ENCODE measurements around the gene NCAM1. TPM values are rescaled to one million over a fixed set of nuclear protein-coding genes. Genes with fewer than 3 reads are reported as not detected.
"Not testable (repeated sequence)": the region's sequence is repeated elsewhere in the genome, so short reads cannot be mapped to it uniquely, and the experiment has no call there.

The NCAM1 gene
- not detected for total RNA-seq

DNA sequence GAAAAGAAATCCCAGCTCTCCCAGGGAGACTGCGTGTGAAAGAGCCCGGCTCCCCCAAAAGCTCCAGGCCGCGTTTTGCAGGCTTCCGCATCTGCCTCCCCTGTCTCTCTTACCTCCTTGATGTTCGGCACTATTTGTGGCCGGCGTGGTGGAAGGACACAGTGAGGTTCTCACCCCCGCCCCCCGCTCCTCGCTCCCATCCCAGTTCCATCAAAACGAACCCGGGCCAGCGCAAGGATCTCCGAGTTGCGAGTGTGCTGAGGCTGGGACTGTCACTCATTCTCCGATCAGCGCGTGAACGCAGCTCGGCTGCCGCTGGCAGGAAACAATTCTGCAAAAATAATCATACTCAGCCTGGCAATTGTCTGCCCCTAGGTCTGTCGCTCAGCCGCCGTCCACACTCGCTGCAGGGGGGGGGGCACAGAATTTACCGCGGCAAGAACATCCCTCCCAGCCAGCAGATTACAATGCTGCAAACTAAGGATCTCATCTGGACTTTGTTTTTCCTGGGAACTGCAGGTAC, at the start of gene NCAM1:
TSS of gene NCAM1 (plus strand) at position 275 of the 523 bp plus-strand sequence.
- Mint-ChIP-seq H3K36me3 (ENCODE audit: low read depth) (no peaks in the 10 kb centered on the region), H3K27ac (no peak within 1 kb of the TSS), H3K4me3 (peak within 1 kb of the TSS; percentile 65), H3K27me3 (ENCODE audit: low read depth) (peaks cover 59% of the 10 kb centered on the region), H3K9me3 (no peaks in the 10 kb centered on the region), H3K4me1 (ENCODE audit: low read depth) (peaks cover 12% of the 10 kb centered on the region)
- CTCF ChIA-PET = no interaction called here
- intact Hi-C loops (cut with micrococcal nuclease) = loop anchor here (10.0 kb wide), 1 partner anchor 324 kb away; no protein-coding TSS in a partner anchor
- DNase-seq = peak; percentile 21

- CTCF ChIA-PET = no interaction called here
- intact Hi-C loops (cut with micrococcal nuclease) = no loop called here
- Mint-ChIP-seq H3K9me3 (no peaks in the 10 kb centered on the region), H3K4me3 (no peak overlapping the region), H3K27ac (no peak overlapping the region), H3K36me3 (ENCODE audit: low read depth) (no peaks in the 10 kb centered on the region), H3K27me3 (ENCODE audit: low read depth) (peaks cover 4% of the 10 kb centered on the region), H3K4me1 (ENCODE audit: low read depth) (no peaks in the 10 kb centered on the region)
- no peak for DNase-seq
These were observed 38.6 kb upstream of the NCAM1 start for GRCh38 chr11:112922606-112923005.

- H3K27ac Mint-ChIP-seq; intact Hi-C loops (cut with micrococcal nuclease); H3K27me3 Mint-ChIP-seq (ENCODE audit: low read depth); CTCF ChIA-PET; H3K4me1 Mint-ChIP-seq (ENCODE audit: low read depth); DNase-seq; H3K4me3 Mint-ChIP-seq; H3K36me3 Mint-ChIP-seq (ENCODE audit: low read depth); H3K9me3 Mint-ChIP-seq: not testable (repeated sequence)
These were observed 36.4 kb upstream of the NCAM1 start for GRCh38 chr11:112924836-112925235.

DNA sequence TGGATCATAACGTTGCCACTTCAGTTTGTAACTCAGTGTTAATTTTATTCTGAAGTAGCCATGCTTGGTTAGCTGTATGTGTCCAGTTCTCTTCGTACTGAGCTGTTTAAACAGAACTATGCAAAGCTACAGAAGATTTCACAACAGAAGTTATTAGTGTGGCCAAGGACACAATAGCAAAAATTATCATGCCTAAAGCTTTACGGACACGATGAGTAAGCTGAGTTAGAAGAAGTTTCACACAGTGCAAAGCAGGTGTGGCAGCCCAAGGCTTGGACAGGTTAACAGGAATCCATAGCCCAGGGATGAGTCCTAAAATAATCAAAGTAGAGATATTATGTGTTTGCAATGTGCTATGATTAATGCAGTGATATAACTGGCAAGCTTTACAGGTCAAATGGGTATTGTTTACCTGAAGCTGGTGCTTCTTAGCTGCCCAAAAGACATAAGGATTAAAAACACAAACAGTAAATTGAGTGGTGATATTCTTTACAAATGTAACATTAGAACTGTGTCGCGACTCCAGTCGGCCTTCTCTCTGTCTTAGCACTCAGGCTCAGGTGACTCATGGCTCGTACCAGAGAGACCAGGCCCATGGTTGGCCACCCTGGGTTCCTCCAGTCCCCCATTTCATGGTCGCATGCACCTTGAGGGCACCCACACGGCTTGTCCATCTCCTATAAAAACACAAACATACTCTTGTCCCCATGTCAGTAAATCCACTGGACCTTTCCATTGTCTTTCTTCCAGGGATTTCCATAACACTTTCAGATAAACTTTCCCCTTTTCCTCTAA, 35.5 kb upstream of the NCAM1 start:
- H3K27ac Mint-ChIP-seq = no peak overlapping the region
- peaks cover 4% of the 10 kb centered on the region for H3K27me3 Mint-ChIP-seq (ENCODE audit: low read depth)
- DNase-seq = no peak
- no peaks in the 10 kb centered on the region for H3K9me3 Mint-ChIP-seq
- no peaks in the 10 kb centered on the region for H3K36me3 Mint-ChIP-seq (ENCODE audit: low read depth)
- intact Hi-C loops (cut with micrococcal nuclease) = no loop called here
- no peak overlapping the region for H3K4me3 Mint-ChIP-seq
- no peaks in the 10 kb centered on the region for H3K4me1 Mint-ChIP-seq (ENCODE audit: low read depth)
- CTCF ChIA-PET = no interaction called here

DNA sequence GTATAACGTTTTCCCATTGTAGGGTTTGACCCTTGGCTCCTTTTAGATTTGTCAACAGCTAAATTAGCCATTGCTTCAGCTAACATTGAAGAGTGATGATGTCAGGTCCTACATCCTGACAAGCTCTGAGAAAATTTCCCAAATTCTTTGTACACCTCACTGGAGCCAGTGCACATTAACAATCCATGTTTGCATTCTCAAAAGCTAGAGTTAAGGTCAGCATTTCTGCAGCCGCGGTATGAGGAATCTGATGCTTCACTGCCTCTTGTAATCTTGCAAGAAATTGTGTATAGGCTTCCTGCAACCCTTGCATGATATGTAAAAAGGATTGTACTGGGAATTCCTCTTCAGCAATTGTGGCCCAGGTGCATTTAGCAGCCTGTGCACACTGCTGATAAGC, 33.1 kb upstream of the NCAM1 start:
- Mint-ChIP-seq H3K36me3 (ENCODE audit: low read depth) (no peaks in the 10 kb centered on the region), H3K9me3 (no peaks in the 10 kb centered on the region), H3K27me3 (ENCODE audit: low read depth) (peaks cover 1% of the 10 kb centered on the region), H3K4me3 (no peak overlapping the region), H3K4me1 (ENCODE audit: low read depth) (no peaks in the 10 kb centered on the region), H3K27ac (no peak overlapping the region)
- no peak for DNase-seq
- CTCF ChIA-PET = no interaction called here
- intact Hi-C loops (cut with micrococcal nuclease) = no loop called here

GRCh38 chr11:112929432-112929831, 31.8 kb upstream of the NCAM1 start:
- Mint-ChIP-seq H3K27ac (no peak overlapping the region), H3K36me3 (ENCODE audit: low read depth) (no peaks in the 10 kb centered on the region), H3K9me3 (no peaks in the 10 kb centered on the region), H3K27me3 (ENCODE audit: low read depth) (peaks cover 6% of the 10 kb centered on the region), H3K4me1 (ENCODE audit: low read depth) (no peaks in the 10 kb centered on the region), H3K4me3 (no peak overlapping the region)
- intact Hi-C loops (cut with micrococcal nuclease) = no loop called here
- no peak for DNase-seq
- CTCF ChIA-PET = no interaction called here

- Mint-ChIP-seq H3K4me1 (ENCODE audit: low read depth) (no peaks in the 10 kb centered on the region), H3K36me3 (ENCODE audit: low read depth) (no peaks in the 10 kb centered on the region), H3K9me3 (no peaks in the 10 kb centered on the region), H3K27ac (no peak overlapping the region), H3K4me3 (no peak overlapping the region), H3K27me3 (ENCODE audit: low read depth) (peaks cover 7% of the 10 kb centered on the region)
- CTCF ChIA-PET = no interaction called here
- DNase-seq = no peak
- intact Hi-C loops (cut with micrococcal nuclease) = no loop called here
These were observed 29.5 kb upstream of the NCAM1 start for GRCh38 chr11:112931703-112932102.

DNA sequence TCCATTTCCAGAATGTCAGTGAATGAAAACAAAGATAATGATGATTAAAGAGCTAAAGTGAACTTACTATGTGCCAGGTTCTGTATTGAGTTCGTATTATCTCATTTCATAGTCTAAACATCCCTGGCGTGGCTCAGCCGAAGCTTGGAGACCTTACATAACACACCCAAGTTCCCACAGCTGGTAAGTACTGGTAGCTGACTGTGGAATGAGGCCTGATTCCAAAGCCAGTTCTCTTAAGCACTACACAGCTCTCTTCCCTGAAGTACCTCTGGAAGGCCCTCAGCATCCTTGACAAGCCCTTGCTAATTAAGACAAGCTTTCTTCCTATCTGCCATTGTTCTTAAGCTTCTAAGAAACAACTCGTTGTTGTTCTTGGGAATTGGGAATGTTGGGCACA, 28.6 kb upstream of the NCAM1 start:
- Mint-ChIP-seq H3K9me3 (no peaks in the 10 kb centered on the region), H3K36me3 (ENCODE audit: low read depth) (no peaks in the 10 kb centered on the region), H3K27ac (no peak overlapping the region), H3K4me1 (ENCODE audit: low read depth) (no peaks in the 10 kb centered on the region), H3K4me3 (no peak overlapping the region), H3K27me3 (ENCODE audit: low read depth) (peaks cover 7% of the 10 kb centered on the region)
- intact Hi-C loops (cut with micrococcal nuclease) = no loop called here
- CTCF ChIA-PET = no interaction called here
- no peak for DNase-seq

- CTCF ChIA-PET = no interaction called here
- DNase-seq = no peak
- Mint-ChIP-seq H3K4me1 (ENCODE audit: low read depth) (no peaks in the 10 kb centered on the region), H3K27ac (no peak overlapping the region), H3K4me3 (no peak overlapping the region), H3K36me3 (ENCODE audit: low read depth) (no peaks in the 10 kb centered on the region), H3K27me3 (ENCODE audit: low read depth) (peaks cover 8% of the 10 kb centered on the region), H3K9me3 (no peaks in the 10 kb centered on the region)
- intact Hi-C loops (cut with micrococcal nuclease) = no loop called here
These were observed 27.2 kb upstream of the NCAM1 start for GRCh38 chr11:112933970-112934369.

DNA sequence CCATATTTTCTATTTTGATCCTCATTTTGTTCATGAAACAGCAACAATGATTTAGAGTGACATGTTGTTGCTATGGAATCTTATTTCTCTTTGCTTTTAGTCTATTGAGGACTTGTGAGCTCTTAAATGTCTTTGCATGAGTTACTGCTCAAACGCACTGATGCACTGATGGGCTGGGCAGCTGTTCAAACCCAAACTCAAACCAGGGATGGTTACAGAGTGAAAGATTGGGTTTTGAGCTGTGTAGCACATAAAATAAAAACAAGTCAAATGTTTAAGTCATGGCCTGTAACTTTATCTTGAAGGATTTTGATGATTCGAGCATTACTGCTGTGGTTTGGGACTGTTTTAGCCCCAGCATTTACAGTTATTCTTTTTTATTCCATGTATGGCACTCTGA, 20.1 kb upstream of the NCAM1 start:
- Mint-ChIP-seq H3K4me1 (ENCODE audit: low read depth) (no peaks in the 10 kb centered on the region), H3K36me3 (ENCODE audit: low read depth) (no peaks in the 10 kb centered on the region), H3K27me3 (ENCODE audit: low read depth) (peaks cover 13% of the 10 kb centered on the region), H3K27ac (no peak overlapping the region), H3K4me3 (no peak overlapping the region), H3K9me3 (no peaks in the 10 kb centered on the region)
- intact Hi-C loops (cut with micrococcal nuclease) = no loop called here
- no peak for DNase-seq
- CTCF ChIA-PET = no interaction called here

GRCh38 chr11:112942966-112943643, 18.1 kb upstream of the NCAM1 start:
- Mint-ChIP-seq H3K9me3 (no peaks in the 10 kb centered on the region), H3K27me3 (ENCODE audit: low read depth) (peaks cover 13% of the 10 kb centered on the region), H3K4me3 (no peak overlapping the region), H3K27ac (no peak overlapping the region), H3K4me1 (ENCODE audit: low read depth) (no peaks in the 10 kb centered on the region), H3K36me3 (ENCODE audit: low read depth) (no peaks in the 10 kb centered on the region)
- CTCF ChIA-PET = no interaction called here
- intact Hi-C loops (cut with micrococcal nuclease) = no loop called here
- DNase-seq = no peak

- Mint-ChIP-seq H3K36me3 (ENCODE audit: low read depth) (no peaks in the 10 kb centered on the region), H3K4me3 (no peak overlapping the region), H3K27ac (no peak overlapping the region), H3K27me3 (ENCODE audit: low read depth) (peaks cover 28% of the 10 kb centered on the region), H3K9me3 (no peaks in the 10 kb centered on the region), H3K4me1 (ENCODE audit: low read depth) (no peaks in the 10 kb centered on the region)
- intact Hi-C loops (cut with micrococcal nuclease) = no loop called here
- CTCF ChIA-PET = no interaction called here
- no peak for DNase-seq
These were observed 14.4 kb upstream of the NCAM1 start for GRCh38 chr11:112946866-112947265.
